Cerebellar nuclear complex (tissue), 1 donor: ENCODE data around the gene INAFM2.
A peak's percentile ranks its signal among the peaks of the same experiment; 100 is the strongest.

ENCODE experiments used
- DNase-seq, 2 experiments: peaks; one replicate each; lab custom pipeline; 2025; lab: John Stamatoyannopoulos, UW

The INAFM2 gene

GRCh38 chr15:40323239-40323952 is at the start of gene INAFM2:
Gene INAFM2, plus strand, starts transcription at chr15:40323692. Its CDS starts 364 bp downstream, at chr15:40324056.
- peak in 1 of 2 experiments; percentile 62 for DNase-seq

- DNase-seq: peak in 1 of 2 experiments; percentile 15
Observed at GRCh38 chr15:40274350-40275274, 48.9 kb upstream of the INAFM2 start.

GRCh38 chr15:40275523-40275922 is 48.0 kb upstream of the INAFM2 start:
- no peak for DNase-seq

GRCh38 chr15:40275954-40276353 is 47.5 kb upstream of the INAFM2 start:
- no peak for DNase-seq

GRCh38 chr15:40276927-40277326 is 46.6 kb upstream of the INAFM2 start:
- no peak for DNase-seq

- DNase-seq: no peak
Observed at GRCh38 chr15:40277471-40277870, 46.0 kb upstream of the INAFM2 start.

- DNase-seq: no peak
Observed at GRCh38 chr15:40278026-40278425, 45.5 kb upstream of the INAFM2 start.

GRCh38 chr15:40279437-40280141 is 43.9 kb upstream of the INAFM2 start:
- DNase-seq: peak in 1 of 2 experiments; percentile 15

GRCh38 chr15:40280260-40281056 is 43.0 kb upstream of the INAFM2 start:
- no peak for DNase-seq

- DNase-seq: no peak
Observed at GRCh38 chr15:40281057-40281800, 42.3 kb upstream of the INAFM2 start.

- no peak for DNase-seq
Observed at GRCh38 chr15:40281801-40282146, 41.7 kb upstream of the INAFM2 start.

GRCh38 chr15:40282147-40282868 is 41.2 kb upstream of the INAFM2 start:
- DNase-seq: no peak

GRCh38 chr15:40282869-40283614 is 40.5 kb upstream of the INAFM2 start, which contains the start of gene ANKRD63:
Gene ANKRD63, minus strand, starts transcription at chr15:40283064. Its CDS starts 478 bp downstream, at chr15:40282586.
- no peak for DNase-seq

GRCh38 chr15:40283615-40284300 is 39.7 kb upstream of the INAFM2 start:
- no peak for DNase-seq

- DNase-seq: no peak
Observed at GRCh38 chr15:40285151-40285550, 38.3 kb upstream of the INAFM2 start.

- no peak for DNase-seq
Observed at GRCh38 chr15:40285554-40286011, 37.9 kb upstream of the INAFM2 start.

GRCh38 chr15:40286061-40286532 is 37.4 kb upstream of the INAFM2 start:
- DNase-seq: no peak

- DNase-seq: no peak
Observed at GRCh38 chr15:40286794-40287193, 36.7 kb upstream of the INAFM2 start.
